A549 (cell line): ENCODE data around the gene KLF6. TPM values are rescaled to one million over a fixed set of nuclear protein-coding genes. Genes with fewer than 3 reads are reported as not detected.

ENCODE experiments used
- ATAC-seq, 2 experiments: fragments of 200-7000 bp in 1 of 2; fragments of >200 bp in 1 of 2; cut with Nextera tagmentation in 1 of 2; cut with Tn5 transposase in 1 of 2; 3 replicates each; pipeline versions ENCODE4 v1.8.0 to v1.9.1; 2018 to 2020; ENCODE audit warnings: mild to moderate bottlenecking in 1 of 2, moderate library complexity in 1 of 2
- CTCF ChIA-PET: fragments of 300-600 bp; sonication (Branson Sonifier 250); formaldehyde crosslinking; extraction: SDS; loops from one replicate; lab custom pipeline; 2021; ENCODE audit warnings: antibody characterized with exemption, inconsistent platforms; lab: Yijun Ruan, JAX
- POLR2A ChIA-PET: fragments of 350-600 bp; formaldehyde crosslinking; extraction: SDS; loops from one replicate; lab custom pipeline; 2021; ENCODE audit warnings: antibody characterized with exemption, inconsistent platforms; lab: Yijun Ruan, JAX
- DNase-seq, 2 experiments: peaks; one replicate each; pipeline versions ENCODE4 v3.0.0 to v3.0.0-alpha.2; 2011 to 2016; ENCODE audit warnings: low read depth in 1 of 2, low spot score in 1 of 2
- FAIRE-seq: peaks from 2 replicates; lab custom pipeline; 2011; peaks lifted over from hg19 to GRCh38; lab: Jason Lieb, UNC
- H3K27ac ChIP-seq, 2 experiments: fragments of >200 bp; sonication (Bioruptor Twin); formaldehyde crosslinking; 3 replicates each; pipeline ENCODE4 v1.5.1; 2016 to 2017
- H3K4me1 ChIP-seq: fragments of >200 bp; sonication (Bioruptor Twin); formaldehyde crosslinking; 3 replicates; pipeline ENCODE4 v1.6.1; 2016
- H3K4me2 ChIP-seq: fragments of >200 bp; sonication (Bioruptor Twin); formaldehyde crosslinking; 3 replicates; pipeline ENCODE4 v1.6.1; 2016
- H3K4me3 ChIP-seq: fragments of >200 bp; sonication (Bioruptor Twin); formaldehyde crosslinking; 3 replicates; pipeline ENCODE4 v1.5.1; 2016
- H3K9me3 ChIP-seq: fragments of >200 bp; sonication (Bioruptor Twin); formaldehyde crosslinking; 3 replicates; pipeline ENCODE4 v1.6.1; 2016
- CBX2 ChIP-seq: fragments of 200-600 bp; sonication (generic); IDR thresholded peaks from 2 replicates; pipeline ENCODE4 v1.6.1; 2016; ENCODE audit warnings: low read depth, mild to moderate bottlenecking, borderline replicate concordance
- CEBPB ChIP-seq, 2 experiments: fragments of >200 bp in 1 of 2; sonication (Bioruptor Twin) in 1 of 2; formaldehyde crosslinking in 1 of 2; IDR thresholded peaks; 2 replicates each; pipeline ENCODE4 v1.6.1; 2012 to 2016
- CHD2 ChIP-seq: fragments of 150-350 bp; IDR thresholded peaks from 2 replicates; pipeline ENCODE4 v1.6.1; 2014; ENCODE audit warnings: low read length; ENCODE audit not compliant: partially characterized antibody
- EP300 ChIP-seq, 2 experiments: fragments of >200 bp; sonication (Bioruptor Twin); formaldehyde crosslinking; IDR thresholded peaks; 2 replicates in 1 of 2; 3 replicates in 1 of 2; pipeline ENCODE4 v1.6.1; 2016 to 2017
- ESRRA ChIP-seq: fragments of 150-350 bp; IDR thresholded peaks from 2 replicates; pipeline ENCODE4 v1.6.1; 2014; ENCODE audit warnings: mild to moderate bottlenecking, low read length, borderline replicate concordance
- FOSL2 ChIP-seq, 2 experiments: fragments of 450-650 bp in 1 of 2; fragments of >200 bp in 1 of 2; sonication (Bioruptor Twin) in 1 of 2; formaldehyde crosslinking; IDR thresholded peaks; 2 replicates each; pipeline versions ENCODE4 v1.5.0 to v1.6.1; 2016 to 2020; ENCODE audit warnings: mild to moderate bottlenecking in 1 of 2, moderate library complexity in 1 of 2
- FOXS1 ChIP-seq: fragments of 250-450 bp; sonication (Bioruptor Pico); IDR thresholded peaks from 2 replicates; pipeline ENCODE4 v1.5.0; 2020; ENCODE audit warnings: mild to moderate bottlenecking, moderate library complexity
- GATA3 ChIP-seq: IDR thresholded peaks from 2 replicates; pipeline ENCODE4 v1.6.1; 2012; ENCODE audit warnings: borderline replicate concordance
- HDAC2 ChIP-seq: fragments of 200-600 bp; sonication (generic); IDR thresholded peaks from 2 replicates; pipeline ENCODE4 v1.6.1; 2016
- HES2 ChIP-seq: fragments of >200 bp; sonication (Bioruptor Twin); formaldehyde crosslinking; IDR thresholded peaks from 2 replicates; pipeline ENCODE4 v1.6.1; 2016
- HEYL ChIP-seq: fragments of 250-450 bp; sonication (Bioruptor Pico); IDR thresholded peaks from 2 replicates; pipeline ENCODE4 v1.8.0; 2021; ENCODE audit warnings: mild to moderate bottlenecking, moderate library complexity
- HOXB5 ChIP-seq: fragments of 250-450 bp; sonication (Bioruptor Pico); IDR thresholded peaks from 2 replicates; pipeline ENCODE4 v1.5.0; 2020; ENCODE audit warnings: mild to moderate bottlenecking, moderate library complexity
- JUN ChIP-seq, 2 experiments: fragments of >200 bp; sonication (Bioruptor Twin); formaldehyde crosslinking; IDR thresholded peaks; 2 replicates in 1 of 2; 3 replicates in 1 of 2; pipeline ENCODE4 v1.6.1; 2016 to 2017
- MAFK ChIP-seq: fragments of 450-650 bp; IDR thresholded peaks from 2 replicates; pipeline ENCODE4 v1.6.1; 2014; ENCODE audit not compliant: partially characterized antibody
- MAZ ChIP-seq: fragments of 150-350 bp; IDR thresholded peaks from 2 replicates; pipeline ENCODE4 v1.6.1; 2014; ENCODE audit warnings: antibody characterized with exemption, low read depth, low read length, borderline replicate concordance
- MYC ChIP-seq: IDR thresholded peaks from 2 replicates; pipeline ENCODE4 v1.6.1; 2012; ENCODE audit warnings: mild to moderate bottlenecking, inconsistent platforms, low read length, improper control_type of control experiment, borderline replicate concordance
- PHF8 ChIP-seq: fragments of 200-600 bp; sonication (generic); IDR thresholded peaks from 2 replicates; pipeline ENCODE4 v1.6.1; 2016; ENCODE audit warnings: low read depth, mild to moderate bottlenecking, antibody characterized with exemption, moderate library complexity, borderline replicate concordance
- RFX5 ChIP-seq: fragments of 450-650 bp; IDR thresholded peaks from 2 replicates; pipeline ENCODE4 v1.7.1; 2014; ENCODE audit warnings: antibody characterized with exemption, mild to moderate bottlenecking, moderate library complexity
- RNF2 ChIP-seq: fragments of 200-600 bp; sonication (generic); IDR thresholded peaks from 2 replicates; pipeline ENCODE4 v1.6.1; 2016; ENCODE audit warnings: low read depth, mild to moderate bottlenecking, antibody characterized with exemption, moderate library complexity, borderline replicate concordance
- SMC3 ChIP-seq: fragments of >200 bp; sonication (Bioruptor Twin); formaldehyde crosslinking; IDR thresholded peaks from 3 replicates; pipeline ENCODE4 v1.6.1; 2018; ENCODE audit warnings: inconsistent platforms
- WGBS: methylation state at CpG from one replicate; pipeline ENCODE4 v1.1.6; 2017; ENCODE audit errors: missing lambda C conversion rate; 5-methylcytosine and 5-hydroxymethylcytosine counted together
- polyA plus RNA-seq, 4 experiments: library from polyadenylated mRNA; depleted of rRNA in 3 of 4; stranded (reverse); fragments of >200 nt; fragmentation: RNase III in 1 of 4; extraction: RNeasy Plus Mini Kit Qiagen cat#74134 plus additional on column Dnase treatment in 1 of 4; gene quantifications; 2 replicates in 3 of 4; 3 replicates in 1 of 4; pipeline ENCODE4 v1.2.3, GENCODE V29; 2011 to 2017
- TF ChIP-seq, protein P1 (sequence below): fragments of 200-600 bp; sonication (generic); IDR thresholded peaks from 2 replicates; pipeline ENCODE4 v1.6.1; 2016; ENCODE audit warnings: antibody characterized with exemption, mild to moderate bottlenecking, moderate library complexity
- TF ChIP-seq, protein P2 (sequence below): IDR thresholded peaks from 2 replicates; pipeline ENCODE4 v1.6.1; 2012

Gene KLF6
- polyA plus RNA-seq, 2 of the 4 experiments (the other 2 are of a cell fraction), result 31.9 to 86.8 TPM

GRCh38 chr10:3831608-3832007 is 46.6 kb upstream of the KLF6 start:
- H3K4me1 ChIP-seq, result peaks cover 48% of the 10 kb centered on the region
- DNase-seq (no peak), ATAC-seq (no peak), FAIRE-seq (no peak)
- no peak overlapping the region for H3K4me3 ChIP-seq
- H3K4me2 ChIP-seq, result peak overlapping the region; percentile 42; the same call in 2 of the 3 replicates
- WGBS, result 85% methylated on average over 4 of the region's 4 CpGs
- POLR2A ChIA-PET, result interaction anchor here (1.8 kb wide), 1 partner anchor 46 kb away, joined by 9 read pairs; the partner anchor contains the start of gene KLF6
- CTCF ChIA-PET, result interaction anchor here (1.4 to 1.6 kb wide), 2 partner anchors 10 to 594 kb away, joined by 3 to 4 read pairs; no protein-coding TSS in a partner anchor
- H3K27ac ChIP-seq, result peak overlapping the region in 1 of 2 experiments; percentile 77; a peak in 1 of 6 replicates
- TF ChIP-seq MAFK, result no peak
- 0 out of 4 replicates have a peak, but pooled peaks of 1 of the 2 experiments have one; percentile 11 for TF ChIP-seq CEBPB (IDR thresholded peaks at IDR 0.05)
- TF ChIP-seq, protein P1, sequence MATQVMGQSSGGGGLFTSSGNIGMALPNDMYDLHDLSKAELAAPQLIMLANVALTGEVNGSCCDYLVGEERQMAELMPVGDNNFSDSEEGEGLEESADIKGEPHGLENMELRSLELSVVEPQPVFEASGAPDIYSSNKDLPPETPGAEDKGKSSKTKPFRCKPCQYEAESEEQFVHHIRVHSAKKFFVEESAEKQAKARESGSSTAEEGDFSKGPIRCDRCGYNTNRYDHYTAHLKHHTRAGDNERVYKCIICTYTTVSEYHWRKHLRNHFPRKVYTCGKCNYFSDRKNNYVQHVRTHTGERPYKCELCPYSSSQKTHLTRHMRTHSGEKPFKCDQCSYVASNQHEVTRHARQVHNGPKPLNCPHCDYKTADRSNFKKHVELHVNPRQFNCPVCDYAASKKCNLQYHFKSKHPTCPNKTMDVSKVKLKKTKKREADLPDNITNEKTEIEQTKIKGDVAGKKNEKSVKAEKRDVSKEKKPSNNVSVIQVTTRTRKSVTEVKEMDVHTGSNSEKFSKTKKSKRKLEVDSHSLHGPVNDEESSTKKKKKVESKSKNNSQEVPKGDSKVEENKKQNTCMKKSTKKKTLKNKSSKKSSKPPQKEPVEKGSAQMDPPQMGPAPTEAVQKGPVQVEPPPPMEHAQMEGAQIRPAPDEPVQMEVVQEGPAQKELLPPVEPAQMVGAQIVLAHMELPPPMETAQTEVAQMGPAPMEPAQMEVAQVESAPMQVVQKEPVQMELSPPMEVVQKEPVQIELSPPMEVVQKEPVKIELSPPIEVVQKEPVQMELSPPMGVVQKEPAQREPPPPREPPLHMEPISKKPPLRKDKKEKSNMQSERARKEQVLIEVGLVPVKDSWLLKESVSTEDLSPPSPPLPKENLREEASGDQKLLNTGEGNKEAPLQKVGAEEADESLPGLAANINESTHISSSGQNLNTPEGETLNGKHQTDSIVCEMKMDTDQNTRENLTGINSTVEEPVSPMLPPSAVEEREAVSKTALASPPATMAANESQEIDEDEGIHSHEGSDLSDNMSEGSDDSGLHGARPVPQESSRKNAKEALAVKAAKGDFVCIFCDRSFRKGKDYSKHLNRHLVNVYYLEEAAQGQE, result no peak
- TF ChIP-seq EP300 (IDR thresholded peaks at IDR 0.05), result no peak
- H3K9me3 ChIP-seq, result no peaks in the 10 kb centered on the region

DNA sequence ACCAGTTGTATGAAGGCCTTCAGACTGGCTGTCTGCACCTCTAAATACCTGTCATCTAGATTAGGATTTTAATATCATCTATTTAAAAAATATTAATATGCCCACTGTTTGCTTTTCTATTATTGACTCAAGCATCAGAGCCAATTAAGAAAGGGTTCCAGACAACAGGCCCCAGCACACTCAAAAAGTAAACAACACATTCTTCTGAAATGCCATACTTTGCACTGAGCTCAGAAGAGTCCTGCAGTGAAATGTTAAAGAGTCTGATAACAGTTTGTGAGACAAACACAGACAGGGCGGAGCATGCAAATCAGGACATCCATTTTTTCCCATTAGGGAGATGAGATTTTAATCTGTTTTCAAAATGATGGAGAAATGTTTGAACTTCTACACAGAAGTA is 45.9 kb upstream of the KLF6 start:
- Histone ChIP-seq H3K4me3 (no peak overlapping the region), H3K9me3 (no peaks in the 10 kb centered on the region), H3K27ac (peak overlapping the region; percentile 77 to 83; a peak in 4 of 6 replicates), H3K4me1 (peaks cover 49% of the 10 kb centered on the region), H3K4me2 (peak overlapping the region; percentile 42)
- POLR2A ChIA-PET, result interaction anchor here (1.8 kb wide), 1 partner anchor 46 kb away, joined by 9 read pairs; the partner anchor contains the start of gene KLF6
- no peak for DNase-seq
- peak in 1 of 2 experiments; percentile 60; a peak in 2 of 6 replicates for ATAC-seq
- TF ChIP-seq HDAC2 (no peak), CEBPB (IDR thresholded peaks at IDR 0.05) (no peak), MYC (no peak), PHF8 (no peak), JUN (IDR thresholded peaks at IDR 0.05) (no peak), CBX2 (no peak), MAFK (no peak), FOSL2 (IDR thresholded peaks at IDR 0.05) (no peak), FOSL2 (CRISPR knock-in tag; IDR thresholded peaks at IDR 0.05) (no peak), EP300 (IDR thresholded peaks at IDR 0.05) (no peak), FOXS1 (CRISPR knock-in tag) (no peak)
- CTCF ChIA-PET, result interaction anchor here (1.6 kb wide), 1 partner anchor 11 kb away, joined by 4 read pairs; no protein-coding TSS in a partner anchor
- WGBS, result 90% methylated on average over 1 of the region's 1 CpG
- FAIRE-seq, result no peak

DNA sequence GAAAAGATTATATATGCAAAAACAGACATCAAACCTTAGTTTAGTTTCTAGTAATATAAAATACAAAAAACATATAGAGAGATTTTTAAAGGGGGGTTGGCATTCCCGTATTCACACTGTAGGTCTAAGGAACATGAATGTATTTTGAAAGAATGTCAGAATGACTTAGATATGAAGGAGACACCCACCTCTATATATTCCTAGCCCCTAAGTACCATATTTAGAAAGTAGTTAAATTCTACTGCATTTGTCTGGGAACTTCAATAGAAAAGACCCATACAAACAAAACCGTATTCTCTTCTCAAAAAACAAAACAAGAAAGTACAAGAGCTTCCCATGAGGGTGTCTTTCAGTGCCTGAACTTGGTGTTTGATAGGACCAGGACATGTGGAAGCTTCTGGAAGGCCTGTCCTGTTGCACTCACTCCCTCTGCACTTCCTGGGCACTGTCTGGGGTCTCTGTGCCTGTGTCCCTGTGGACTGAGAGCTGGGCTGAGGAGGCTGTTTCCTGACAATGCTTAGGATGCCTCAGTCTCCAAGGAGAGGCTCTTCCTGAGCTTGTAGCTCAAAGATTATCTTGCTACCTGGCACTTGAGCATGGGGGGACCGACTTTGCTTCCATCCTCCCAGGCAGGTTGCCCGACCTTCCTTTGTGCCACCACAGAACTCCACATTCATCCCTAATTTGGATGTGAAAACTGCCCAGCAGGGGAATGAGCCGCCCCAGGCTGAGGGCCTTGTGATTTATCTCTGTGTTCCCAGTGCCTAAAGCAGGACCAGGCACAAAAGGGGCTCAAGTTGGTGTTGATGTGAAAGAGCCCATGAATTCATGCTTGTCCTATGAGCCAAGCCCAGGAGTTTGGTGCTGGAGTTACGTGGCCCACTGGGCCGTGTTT is 44.4 kb upstream of the KLF6 start:
- POLR2A ChIA-PET, result interaction anchor here (1.2 to 1.6 kb wide), 3 partner anchors 20 to 44 kb away, joined by 5 to 24 read pairs (median 7); partner anchors contain the start of gene KLF6
- H3K27ac ChIP-seq, result peak overlapping the region; percentile 77 to 83
- ATAC-seq, result no peak
- TF ChIP-seq MAZ (no peak), HEYL (CRISPR knock-in tag) (no peak), ESRRA (no peak), GATA3 (no peak), JUN (IDR thresholded peaks at IDR 0.05) (no peak), MYC (no peak), SMC3 (no peak), CHD2 (no peak), HOXB5 (CRISPR knock-in tag) (no peak), RFX5 (no peak), RNF2 (no peak), HES2 (no peak), MAFK (no peak)
- TF ChIP-seq, protein P1, result no peak
- TF ChIP-seq, protein P2, sequence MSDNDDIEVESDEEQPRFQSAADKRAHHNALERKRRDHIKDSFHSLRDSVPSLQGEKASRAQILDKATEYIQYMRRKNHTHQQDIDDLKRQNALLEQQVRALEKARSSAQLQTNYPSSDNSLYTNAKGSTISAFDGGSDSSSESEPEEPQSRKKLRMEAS, result no peak

More for the DNA sequence above, 44.4 kb upstream of the KLF6 start:
- peak overlapping the region; percentile 38 for H3K4me3 ChIP-seq
- no peaks in the 10 kb centered on the region for H3K9me3 ChIP-seq
- CTCF ChIA-PET, result interaction anchor here (0.7 to 1.4 kb wide), 2 partner anchors 15 to 437 kb away, joined by 3 to 4 read pairs; no protein-coding TSS in a partner anchor
- no peak for DNase-seq
- FAIRE-seq, result no peak
- H3K4me2 ChIP-seq, result peak overlapping the region; percentile 82
- WGBS, result 72% methylated on average over 6 of the region's 7 CpGs
- peaks cover 54% of the 10 kb centered on the region for H3K4me1 ChIP-seq
